Measurements from ENCODE around the gene SIDT2.

SIDT2 gene

DNA sequence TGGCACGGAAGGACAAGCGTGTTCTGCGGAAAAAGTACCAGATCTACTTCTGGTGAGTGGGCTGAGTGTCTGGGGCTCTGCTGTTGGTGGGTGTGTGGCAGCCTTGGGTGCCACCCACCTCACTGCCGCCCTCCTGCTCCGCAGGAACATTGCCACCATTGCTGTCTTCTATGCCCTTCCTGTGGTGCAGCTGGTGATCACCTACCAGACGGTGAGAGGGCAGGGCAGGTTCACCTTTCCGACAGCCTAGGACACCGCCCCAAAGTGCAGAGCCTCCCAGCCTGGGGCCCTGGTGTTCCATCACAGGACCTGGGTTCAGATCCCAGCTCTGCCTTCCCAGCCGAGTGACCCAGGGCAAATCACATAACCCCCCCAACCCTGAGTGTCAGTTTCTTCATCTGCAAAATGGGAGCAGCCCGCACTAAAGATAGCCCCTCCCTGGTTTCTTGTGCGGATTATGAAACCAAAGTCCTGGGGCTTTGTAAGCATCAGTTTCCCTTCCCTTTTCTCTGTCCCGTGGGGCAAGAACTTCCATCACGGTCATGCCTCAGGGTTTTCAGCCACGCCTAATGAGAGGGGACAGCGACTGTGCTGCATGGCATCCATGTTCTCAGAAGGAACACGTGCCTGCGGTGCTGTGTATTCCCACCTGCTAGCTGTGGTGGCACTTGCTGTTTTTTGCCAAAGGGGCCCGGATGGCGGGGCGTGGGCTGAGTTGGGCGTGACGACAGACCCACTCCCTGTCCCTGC, 10.8 kb downstream of the SIDT2 start:
- DNase-seq (ENCODE audit: low spot score), result no peak

- no peak for DNase-seq (ENCODE audit: low spot score)
These were observed 11.5 kb downstream of the SIDT2 start for GRCh38 chr11:117189941-117190544.

DNA sequence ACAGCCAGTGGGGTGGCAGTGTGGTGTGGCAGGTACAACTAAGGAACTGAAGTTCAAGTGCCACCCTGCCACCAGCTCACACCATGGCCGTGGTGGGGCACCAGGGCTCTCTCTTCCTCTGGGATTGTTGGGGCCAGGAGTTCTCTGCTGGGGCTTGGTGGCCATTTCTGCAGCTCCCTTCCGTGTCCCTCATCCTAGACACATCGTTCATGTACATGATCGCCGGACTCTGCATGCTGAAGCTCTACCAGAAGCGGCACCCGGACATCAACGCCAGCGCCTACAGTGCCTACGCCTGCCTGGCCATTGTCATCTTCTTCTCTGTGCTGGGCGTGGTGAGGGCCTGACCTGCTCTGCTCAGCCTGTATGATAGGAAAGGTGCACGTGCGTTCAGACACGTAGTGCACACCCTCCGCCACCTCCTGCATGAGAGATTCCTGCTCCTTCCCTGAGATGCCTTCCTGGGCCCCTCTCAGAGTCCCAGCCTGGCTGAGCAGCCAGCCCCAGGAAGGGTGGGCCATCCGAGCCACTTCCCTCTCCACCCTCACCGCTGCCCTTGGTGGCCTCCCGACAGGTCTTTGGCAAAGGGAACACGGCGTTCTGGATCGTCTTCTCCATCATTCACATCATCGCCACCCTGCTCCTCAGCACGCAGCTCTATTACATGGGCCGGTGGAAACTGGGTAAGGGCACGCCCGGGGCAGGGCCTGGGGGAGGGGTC, 13.3 kb downstream of the SIDT2 start:
- DNase-seq (ENCODE audit: low spot score), result no peak

DNA sequence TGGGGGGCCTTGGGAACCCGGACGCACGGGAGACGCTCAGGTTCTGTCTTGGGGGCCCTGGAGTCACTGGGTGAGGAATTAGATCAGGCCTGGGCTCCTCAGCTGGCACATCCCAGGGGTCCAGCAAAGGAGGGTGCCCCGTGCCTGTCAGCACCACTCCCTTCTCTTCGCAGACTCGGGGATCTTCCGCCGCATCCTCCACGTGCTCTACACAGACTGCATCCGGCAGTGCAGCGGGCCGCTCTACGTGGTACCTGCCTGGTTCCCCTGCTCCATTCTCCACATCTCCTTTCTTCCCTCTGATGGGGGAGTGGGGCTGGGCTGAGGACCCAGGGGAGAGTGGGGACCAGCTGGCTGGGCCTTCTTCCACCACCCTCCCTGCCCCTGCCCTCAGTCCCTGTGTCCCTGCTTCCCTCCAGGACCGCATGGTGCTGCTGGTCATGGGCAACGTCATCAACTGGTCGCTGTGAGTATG, 13.9 kb downstream of the SIDT2 start:
- no peak for DNase-seq (ENCODE audit: low spot score)

DNA sequence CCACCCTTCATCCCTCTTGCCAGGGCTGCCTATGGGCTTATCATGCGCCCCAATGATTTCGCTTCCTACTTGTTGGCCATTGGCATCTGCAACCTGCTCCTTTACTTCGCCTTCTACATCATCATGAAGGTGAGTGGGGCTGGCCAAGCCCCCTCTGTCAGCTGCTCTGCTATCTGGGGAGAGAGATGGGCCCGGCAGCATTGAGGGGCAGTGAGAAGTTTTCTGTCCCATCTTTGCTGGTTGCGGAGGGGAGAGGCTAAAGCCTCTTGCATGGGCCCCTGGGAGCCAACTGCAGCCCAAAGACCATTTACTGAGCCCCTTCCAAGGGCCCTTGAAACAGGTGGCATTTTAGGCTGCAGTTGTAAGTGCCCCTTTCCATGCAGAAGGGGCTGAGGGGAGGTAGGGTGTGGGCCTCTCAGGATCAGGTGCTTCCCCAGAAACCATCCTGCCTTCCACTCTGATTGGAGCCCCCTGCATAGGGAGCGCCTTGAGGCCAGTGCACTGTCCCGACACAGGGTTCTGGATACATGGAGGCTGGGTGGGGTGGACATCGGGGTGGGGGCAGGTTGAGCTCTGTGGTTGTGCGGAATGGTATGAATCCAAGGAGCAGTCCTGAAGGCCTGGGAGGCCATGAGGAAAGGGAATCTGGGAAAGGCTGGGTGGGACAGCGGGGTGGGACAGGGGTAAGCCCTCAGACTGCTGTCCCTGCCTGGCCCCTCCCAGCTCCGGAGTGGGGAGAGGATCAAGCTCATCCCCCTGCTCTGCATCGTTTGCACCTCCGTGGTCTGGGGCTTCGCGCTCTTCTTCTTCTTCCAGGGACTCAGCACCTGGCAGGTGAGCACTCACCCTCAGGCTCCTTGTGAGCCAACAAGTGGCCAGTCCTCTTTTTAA, 14.8 kb downstream of the SIDT2 start:
- DNase-seq (ENCODE audit: low spot score), result no peak

DNA sequence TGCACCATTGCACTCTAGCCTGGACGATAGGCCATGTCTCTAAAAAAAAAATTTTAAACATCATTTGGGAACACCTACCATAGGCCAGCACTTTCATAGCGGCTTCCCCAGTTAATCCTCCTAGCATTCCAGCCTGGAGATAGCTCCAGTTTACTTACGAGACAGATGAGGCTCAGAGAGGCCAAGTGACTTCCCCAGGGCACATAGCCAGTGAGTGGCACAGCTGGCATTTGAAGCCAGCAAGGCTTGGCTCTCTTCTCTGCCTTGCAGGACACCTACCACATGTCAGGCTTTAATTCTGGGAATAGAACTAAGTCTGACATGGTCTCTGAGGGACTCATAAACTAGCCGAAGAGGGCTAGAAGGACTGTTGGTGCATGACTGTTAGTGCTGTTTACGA, 15.7 kb downstream of the SIDT2 start:
- no peak for DNase-seq (ENCODE audit: low spot score)

DNA sequence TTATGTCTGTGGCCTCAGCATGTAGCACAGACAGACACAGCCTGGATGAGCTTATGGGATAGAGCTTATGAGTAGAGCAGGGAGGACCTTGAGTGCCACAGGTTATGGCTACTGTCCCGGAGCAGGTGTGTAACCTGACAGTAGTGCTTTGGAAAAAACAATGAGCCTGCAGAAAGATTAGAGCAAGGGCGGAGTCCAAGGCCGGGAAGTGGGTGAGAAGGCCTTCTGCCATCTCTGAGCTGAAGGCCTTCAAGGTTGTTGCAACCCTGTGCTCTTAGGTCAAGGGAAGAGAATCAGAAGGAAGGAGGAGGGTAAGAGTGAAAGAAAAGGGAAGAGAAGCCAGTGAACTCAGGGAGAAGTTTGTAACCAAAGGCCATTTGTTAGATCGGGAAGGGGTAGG, 16.7 kb downstream of the SIDT2 start:
- DNase-seq (ENCODE audit: low spot score), result no peak

DNA sequence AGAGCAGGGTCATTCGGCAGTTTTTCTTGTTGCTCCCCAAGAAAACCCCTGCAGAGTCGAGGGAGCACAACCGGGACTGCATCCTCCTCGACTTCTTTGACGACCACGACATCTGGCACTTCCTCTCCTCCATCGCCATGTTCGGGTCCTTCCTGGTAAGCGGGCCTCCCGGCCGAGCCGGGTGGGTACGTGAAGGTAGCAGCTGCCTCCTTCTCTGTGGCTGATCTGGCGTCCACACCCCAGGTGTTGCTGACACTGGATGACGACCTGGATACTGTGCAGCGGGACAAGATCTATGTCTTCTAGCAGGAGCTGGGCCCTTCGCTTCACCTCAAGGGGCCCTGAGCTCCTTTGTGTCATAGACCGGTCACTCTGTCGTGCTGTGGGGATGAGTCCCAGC, 17.2 kb downstream of the SIDT2 start:
- no peak for DNase-seq (ENCODE audit: low spot score)

GRCh38 chr11:117197006-117197405, 18.5 kb downstream of the SIDT2 start:
- DNase-seq (ENCODE audit: low spot score), result no peak

GRCh38 chr11:117197516-117198456, 19.2 kb downstream of the SIDT2 start:
- DNase-seq (ENCODE audit: low spot score), result no peak

DNA sequence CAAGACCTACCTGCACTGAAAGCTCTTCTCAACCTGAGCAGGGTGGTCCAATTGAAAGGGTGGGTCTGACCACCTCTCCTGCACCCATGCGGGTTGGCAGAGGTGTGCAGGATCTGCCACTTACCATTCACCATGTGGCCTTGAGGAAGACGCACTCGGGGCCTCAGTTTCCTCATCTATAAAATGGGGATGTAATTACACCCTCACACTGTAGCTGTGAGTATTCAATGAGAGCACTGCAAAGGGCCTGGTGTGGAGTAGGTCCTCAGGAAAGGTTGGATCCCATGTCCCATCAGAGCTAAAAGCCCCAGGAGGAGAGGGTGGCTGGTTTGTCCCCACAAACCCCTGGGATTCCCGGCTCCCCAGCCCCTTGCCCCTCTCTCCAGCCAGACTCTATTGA, 20.1 kb downstream of the SIDT2 start:
- DNase-seq (ENCODE audit: low spot score), result no peak

DNA sequence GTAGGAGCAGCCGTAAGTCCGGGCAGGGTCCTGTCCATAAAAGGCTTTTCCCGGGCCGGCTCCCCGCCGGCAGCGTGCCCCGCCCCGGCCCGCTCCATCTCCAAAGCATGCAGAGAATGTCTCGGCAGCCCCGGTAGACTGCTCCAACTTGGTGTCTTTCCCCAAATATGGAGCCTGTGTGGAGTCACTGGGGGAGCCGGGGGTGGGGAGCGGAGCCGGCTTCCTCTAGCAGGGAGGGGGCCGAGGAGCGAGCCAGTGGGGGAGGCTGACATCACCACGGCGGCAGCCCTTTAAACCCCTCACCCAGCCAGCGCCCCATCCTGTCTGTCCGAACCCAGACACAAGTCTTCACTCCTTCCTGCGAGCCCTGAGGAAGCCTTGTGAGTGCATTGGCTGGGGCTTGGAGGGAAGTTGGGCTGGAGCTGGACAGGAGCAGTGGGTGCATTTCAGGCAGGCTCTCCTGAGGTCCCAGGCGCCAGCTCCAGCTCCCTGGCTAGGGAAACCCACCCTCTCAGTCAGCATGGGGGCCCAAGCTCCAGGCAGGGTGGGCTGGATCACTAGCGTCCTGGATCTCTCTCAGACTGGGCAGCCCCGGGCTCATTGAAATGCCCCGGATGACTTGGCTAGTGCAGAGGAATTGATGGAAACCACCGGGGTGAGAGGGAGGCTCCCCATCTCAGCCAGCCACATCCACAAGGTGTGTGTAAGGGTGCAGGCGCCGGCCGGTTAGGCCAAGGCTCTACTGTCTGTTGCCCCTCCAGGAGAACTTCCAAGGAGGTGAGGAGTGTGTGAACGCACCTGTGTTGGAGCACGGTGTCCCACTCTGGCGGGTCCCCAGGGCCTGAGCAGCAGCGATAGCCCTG, 20.7 kb downstream of the SIDT2 start, which contains the start of gene TAGLN:
TAGLN (plus strand) TSS at position 318 of the 863 bp plus-strand sequence. CDS start 3,644 bp downstream, outside the sequence.
- no peak for DNase-seq (ENCODE audit: low spot score)

GRCh38 chr11:117199916-117200812, 21.6 kb downstream of the SIDT2 start:
- no peak for DNase-seq (ENCODE audit: low spot score)

DNA sequence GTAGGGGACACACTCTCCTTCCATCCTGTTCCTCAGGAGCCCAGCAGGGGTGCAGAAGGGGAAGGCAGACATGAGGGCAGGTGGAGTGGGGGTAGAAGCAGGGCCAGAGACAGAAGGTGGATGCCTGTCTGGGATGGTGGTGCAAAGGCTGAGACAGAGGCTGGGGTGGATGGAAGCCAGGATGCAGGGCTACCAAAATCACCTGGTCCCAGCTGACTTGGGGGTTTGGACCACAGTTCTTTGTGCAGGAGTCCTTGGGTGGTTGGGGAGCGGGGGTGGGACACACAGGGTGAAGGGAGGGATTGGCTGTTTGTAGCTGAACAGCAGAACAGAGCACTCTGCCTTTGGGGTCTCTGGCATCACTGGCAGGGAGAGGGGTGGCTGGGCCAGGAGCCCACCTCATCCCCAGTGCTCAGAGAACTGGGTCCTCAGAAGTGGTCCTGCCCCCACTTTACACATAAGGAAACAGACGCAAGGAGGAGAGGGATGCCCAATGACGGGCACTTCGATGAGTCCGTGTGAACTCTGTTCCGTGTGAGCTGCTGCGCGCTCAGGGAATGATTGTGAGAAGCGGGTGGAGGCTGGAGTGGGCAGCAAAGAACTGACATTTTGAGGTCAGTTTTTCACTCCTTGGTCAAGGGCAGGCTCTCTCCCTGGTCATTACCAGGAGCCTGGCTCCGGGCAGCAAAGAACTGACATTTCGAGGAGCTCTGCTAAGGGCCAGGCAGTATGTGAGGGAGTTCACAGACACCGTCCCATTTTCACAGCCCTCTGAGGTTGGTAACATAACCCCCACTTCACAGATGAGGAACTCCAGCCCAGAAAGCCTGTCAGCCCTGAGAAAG, 22.5 kb downstream of the SIDT2 start:
- DNase-seq (ENCODE audit: low spot score), result no peak

- no peak for DNase-seq (ENCODE audit: low spot score)
These were observed 23.2 kb downstream of the SIDT2 start for GRCh38 chr11:117201658-117202305.

GRCh38 chr11:117202386-117203068, 24.0 kb downstream of the SIDT2 start:
- no peak for DNase-seq (ENCODE audit: low spot score)

DNA sequence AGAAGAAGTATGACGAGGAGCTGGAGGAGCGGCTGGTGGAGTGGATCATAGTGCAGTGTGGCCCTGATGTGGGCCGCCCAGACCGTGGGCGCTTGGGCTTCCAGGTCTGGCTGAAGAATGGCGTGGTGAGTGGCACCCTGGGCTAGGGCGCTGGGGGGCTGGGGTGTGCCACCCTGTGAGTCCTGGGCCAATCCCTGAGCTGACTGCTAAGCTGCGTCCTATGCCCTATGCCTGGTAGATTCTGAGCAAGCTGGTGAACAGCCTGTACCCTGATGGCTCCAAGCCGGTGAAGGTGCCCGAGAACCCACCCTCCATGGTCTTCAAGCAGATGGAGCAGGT, 24.5 kb downstream of the SIDT2 start:
- no peak for DNase-seq (ENCODE audit: low spot score)
